HepG2 (cell line): ENCODE data around the gene GLB1L. TPM values are rescaled to one million over a fixed set of nuclear protein-coding genes. Genes with fewer than 3 reads are reported as not detected.

Source experiments
- ATAC-seq: fragments of 200-7000 bp; cut with Tn5 transposase; 3 replicates; pipeline ENCODE4 v1.9.1; 2020; ENCODE audit warnings: mild to moderate bottlenecking, moderate library complexity
- BruUV-seq: library from RNA; stranded (reverse); fragments of 400-500 nt; replicated peaks from 2 replicates; lab custom pipeline; 2021; lab: Mats Ljungman, UMichigan
- CTCF ChIA-PET: fragments of 300-600 bp; formaldehyde crosslinking; extraction: SDS; loops from one replicate; lab custom pipeline; 2021; ENCODE audit warnings: low total read pairs, inconsistent platforms, low intra/inter-chr PET ratio; lab: Yijun Ruan, JAX
- POLR2A ChIA-PET: fragments of 350-600 bp; sonication (Branson Sonifier 250); formaldehyde crosslinking; loops from one replicate; lab custom pipeline; 2020; ENCODE audit warnings: antibody characterized with exemption, inconsistent platforms; lab: Yijun Ruan, JAX
- DNase-seq: peaks from one replicate; pipeline ENCODE4 v3.0.0-alpha.2; 2015; ENCODE audit warnings: low spot score
- FAIRE-seq: peaks from 3 replicates; lab custom pipeline; 2011; peaks lifted over from hg19 to GRCh38; lab: Jason Lieb, UNC
- H2AFZ ChIP-seq: one replicate; pipeline ENCODE4 v1.6.1; 2011; ENCODE audit warnings: low read length, inconsistent platforms
- H3K27ac ChIP-seq: fragments of 300-600 bp; 3 replicates; pipeline ENCODE4 v1.8.0; 2011; ENCODE audit warnings: mixed run types, mild to moderate bottlenecking, mixed read lengths, low read length, inconsistent platforms; ENCODE audit not compliant: insufficient read depth; ENCODE audit errors: extremely low read length
- H3K27me3 ChIP-seq, 2 experiments: fragments of 200-600 bp in 1 of 2; 2 replicates in 1 of 2; 3 replicates in 1 of 2; pipeline versions ENCODE4 v1.6.0 to v1.8.0; 2011; ENCODE audit warnings: low read length in 2 of 2, mild to moderate bottlenecking in 2 of 2, moderate library complexity in 2 of 2, inconsistent platforms in 1 of 2; ENCODE audit not compliant: insufficient read depth in 2 of 2, control insufficient read depth in 1 of 2
- H3K36me3 ChIP-seq, 2 experiments: fragments of 200-600 bp in 1 of 2; replicated peaks in 1 of 2; 2 replicates in 1 of 2; 3 replicates in 1 of 2; pipeline versions ENCODE4 v1.5.1 to v1.8.0; 2011; ENCODE audit warnings: low read length in 2 of 2, inconsistent platforms in 1 of 2; ENCODE audit not compliant: insufficient read depth in 2 of 2, control insufficient read depth in 1 of 2
- H3K4me1 ChIP-seq: 2 replicates; pipeline ENCODE4 v1.5.1; 2012; ENCODE audit warnings: low read length, inconsistent platforms; ENCODE audit not compliant: insufficient read depth
- H3K4me2 ChIP-seq: 2 replicates; pipeline ENCODE4 v1.6.0; 2011; ENCODE audit warnings: low read depth, low read length, inconsistent platforms
- H3K4me3 ChIP-seq, 3 experiments: fragments of 200-600 bp in 1 of 3; sonication (generic), shearing (Covaris generic) in 1 of 3; replicated peaks in 1 of 3; 2 replicates each; pipeline ENCODE4 v1.5.1; 2011 to 2016; ENCODE audit warnings: low read length in 3 of 3, inconsistent platforms in 2 of 3, low read depth in 2 of 3, mild to moderate bottlenecking in 2 of 3, control low read depth in 1 of 3, mixed read lengths in 1 of 3; ENCODE audit not compliant: insufficient read depth in 1 of 3
- H3K79me2 ChIP-seq: one replicate; pipeline ENCODE4 v1.6.1; 2011; ENCODE audit warnings: low read length, inconsistent platforms; ENCODE audit not compliant: insufficient read depth
- H3K9ac ChIP-seq: 2 replicates; pipeline ENCODE4 v1.6.0; 2011; ENCODE audit warnings: mild to moderate bottlenecking, low read depth, low read length, inconsistent platforms; ENCODE audit not compliant: insufficient read depth
- H3K9me3 ChIP-seq: 2 replicates; pipeline ENCODE4 v1.5.1; 2012; ENCODE audit warnings: mild to moderate bottlenecking, low read length
- H4K20me1 ChIP-seq: 2 replicates; pipeline ENCODE4 v1.6.0; 2011; ENCODE audit warnings: inconsistent platforms, mild to moderate bottlenecking, low read length, moderate library complexity; ENCODE audit not compliant: insufficient read depth
- HNRNPL ChIP-seq: fragments of 200-400 bp; formaldehyde crosslinking; IDR thresholded peaks from 2 replicates; pipeline ENCODE4 v1.6.1; 2017; ENCODE audit warnings: mild to moderate bottlenecking, low read depth, low read length
- REPIN1 ChIP-seq: sonication (generic); formaldehyde crosslinking; IDR thresholded peaks from 2 replicates; pipeline ENCODE4 v1.8.0; 2022; ENCODE audit warnings: missing genetic modification reagents, low read depth, mild to moderate bottlenecking, borderline replicate concordance
- SMARCC2 ChIP-seq: fragments of 450-650 bp; IDR thresholded peaks from 2 replicates; pipeline ENCODE4 v1.6.1; 2017; ENCODE audit warnings: antibody characterized with exemption, mild to moderate bottlenecking
- ZFP91 ChIP-seq: sonication (generic); formaldehyde crosslinking; IDR thresholded peaks from 2 replicates; pipeline ENCODE4 v1.9.0; 2022; ENCODE audit warnings: missing genetic modification reagents, mild to moderate bottlenecking, borderline replicate concordance
- ZNF260 ChIP-seq: sonication (generic); formaldehyde crosslinking; IDR thresholded peaks from 2 replicates; pipeline ENCODE4 v1.4.0; 2020; ENCODE audit warnings: missing genetic modification reagents, low read depth, mild to moderate bottlenecking, borderline replicate concordance
- ZNF432 ChIP-seq: sonication (generic); formaldehyde crosslinking; IDR thresholded peaks from 2 replicates; pipeline ENCODE4 v1.5.0; 2020; ENCODE audit warnings: missing genetic modification reagents, mild to moderate bottlenecking, borderline replicate concordance
- ZNF629 ChIP-seq: sonication (generic); formaldehyde crosslinking; conservative IDR thresholded peaks from 2 replicates; pipeline ENCODE4 v1.5.0; 2020; ENCODE audit warnings: missing genetic modification reagents
- WGBS: methylation state at CpG from one replicate; pipeline ENCODE4 v1.1.6; 2017; ENCODE audit warnings: low lambda C conversion rate; 5-methylcytosine and 5-hydroxymethylcytosine counted together
- in situ Hi-C: cut with HindIII; loops from 2 replicates; pipeline ENCODE4 v1.10.0; 2017; ENCODE audit warnings: low pct_unique_long_range_greater_than_20kb; ENCODE audit not compliant: extremely low pct_ligation_motif_present
- intact Hi-C: fragments of 100-400 bp; cut with micrococcal nuclease; formaldehyde crosslinking; loops from one replicate; pipeline ENCODE4 v1.10.0; 2022; ENCODE audit not compliant: unreplicated experiment
- polyA plus RNA-seq, 8 experiments: library from polyadenylated mRNA; depleted of rRNA in 3 of 8; stranded (reverse) in 7 of 8; unstranded in 1 of 8; fragments of >200 nt; fragmentation: Illumina TruSeq in 4 of 8; extraction: Trizol in 4 of 8; gene quantifications; 2 replicates each; pipeline versions ENCODE4 v1.2.1 to v1.2.3, GENCODE V29; 2011 to 2016; ENCODE audit warnings: low read depth in 4 of 8, missing spikeins in 1 of 8, mixed read lengths in 1 of 8; ENCODE audit not compliant: insufficient read depth in 1 of 8
- total RNA-seq, 5 experiments: library from RNA; depleted of rRNA; stranded (reverse); fragments of >200 nt; fragmentation: Illumina TruSeq; extraction: Trizol; gene quantifications; 2 replicates each; pipeline ENCODE4 v1.2.3, GENCODE V29; 2016; ENCODE audit warnings: low read depth in 1 of 5
- TF ChIP-seq, protein P1 (sequence below): sonication (generic); formaldehyde crosslinking; IDR thresholded peaks from one replicate; pipeline ENCODE4 v1.5.1; 2020; ENCODE audit warnings: mild to moderate bottlenecking, missing genetic modification reagents; ENCODE audit errors: not compliant biosample characterization

Gene GLB1L
- total and polyA plus RNA-seq, 2 of the 13 experiments (the other 11 are each of a cell fraction or from before 2014, with no cell fraction given) = 6.8 to 7.3 TPM

DNA sequence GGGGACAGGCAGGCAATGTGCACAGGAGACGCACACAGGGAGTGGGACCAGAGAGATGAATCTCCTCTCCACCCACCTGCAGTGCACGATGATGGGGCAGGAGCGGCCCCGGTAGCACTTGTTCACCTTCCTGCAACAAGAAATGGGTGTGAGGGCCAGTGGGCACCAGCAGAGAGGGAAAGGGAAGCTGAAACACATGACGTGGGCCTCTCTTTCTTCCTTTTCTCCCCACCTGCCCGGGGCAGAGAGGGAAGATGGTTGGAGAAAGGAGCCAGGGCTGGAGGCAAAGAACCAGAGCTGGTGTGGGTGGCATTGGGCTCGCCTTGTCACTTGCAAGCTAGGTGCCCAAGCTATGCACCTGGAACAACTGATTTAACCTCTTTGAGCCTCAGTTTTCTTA is 46.1 kb upstream of the GLB1L start:
- H3K4me2 ChIP-seq = no peak overlapping the region
- H3K36me3 ChIP-seq = no peaks in the 10 kb centered on the region
- ATAC-seq (no peak), DNase-seq (no peak), FAIRE-seq (no peak)
- CTCF ChIA-PET = no interaction called here
- H4K20me1 ChIP-seq = no peaks in the 10 kb centered on the region
- WGBS = 11% methylated on average over 7 of the region's 7 CpGs
- H3K9me3 ChIP-seq = no peaks in the 10 kb centered on the region
- no peak overlapping the region for H3K9ac ChIP-seq
- POLR2A ChIA-PET = interaction anchor here (0.8 to 1.5 kb wide), 2 partner anchors 10 to 12 kb away, joined by 3 to 4 read pairs; partner anchors contain the start of gene DNAJB2
- peaks cover 3 to 56% of the 10 kb centered on the region in 2 experiments; a peak in 4 of 5 replicates for H3K27me3 ChIP-seq
- no peak overlapping the region for H3K4me3 ChIP-seq
- H3K27ac ChIP-seq = no peak overlapping the region
- intact Hi-C loops = loop anchor here (10.0 kb wide), 1 partner anchor 243 kb away; no protein-coding TSS in a partner anchor
- no peak for TF ChIP-seq REPIN1 (CRISPR knock-in tag)
- TF ChIP-seq ZNF629 (CRISPR knock-in tag) = 0 out of 2 replicates have a peak, but pooled peaks have one; percentile 12
- TF ChIP-seq ZFP91 (CRISPR knock-in tag) = no peak
- no peak for TF ChIP-seq ZNF432 (CRISPR knock-in tag)
- TF ChIP-seq, protein P1, sequence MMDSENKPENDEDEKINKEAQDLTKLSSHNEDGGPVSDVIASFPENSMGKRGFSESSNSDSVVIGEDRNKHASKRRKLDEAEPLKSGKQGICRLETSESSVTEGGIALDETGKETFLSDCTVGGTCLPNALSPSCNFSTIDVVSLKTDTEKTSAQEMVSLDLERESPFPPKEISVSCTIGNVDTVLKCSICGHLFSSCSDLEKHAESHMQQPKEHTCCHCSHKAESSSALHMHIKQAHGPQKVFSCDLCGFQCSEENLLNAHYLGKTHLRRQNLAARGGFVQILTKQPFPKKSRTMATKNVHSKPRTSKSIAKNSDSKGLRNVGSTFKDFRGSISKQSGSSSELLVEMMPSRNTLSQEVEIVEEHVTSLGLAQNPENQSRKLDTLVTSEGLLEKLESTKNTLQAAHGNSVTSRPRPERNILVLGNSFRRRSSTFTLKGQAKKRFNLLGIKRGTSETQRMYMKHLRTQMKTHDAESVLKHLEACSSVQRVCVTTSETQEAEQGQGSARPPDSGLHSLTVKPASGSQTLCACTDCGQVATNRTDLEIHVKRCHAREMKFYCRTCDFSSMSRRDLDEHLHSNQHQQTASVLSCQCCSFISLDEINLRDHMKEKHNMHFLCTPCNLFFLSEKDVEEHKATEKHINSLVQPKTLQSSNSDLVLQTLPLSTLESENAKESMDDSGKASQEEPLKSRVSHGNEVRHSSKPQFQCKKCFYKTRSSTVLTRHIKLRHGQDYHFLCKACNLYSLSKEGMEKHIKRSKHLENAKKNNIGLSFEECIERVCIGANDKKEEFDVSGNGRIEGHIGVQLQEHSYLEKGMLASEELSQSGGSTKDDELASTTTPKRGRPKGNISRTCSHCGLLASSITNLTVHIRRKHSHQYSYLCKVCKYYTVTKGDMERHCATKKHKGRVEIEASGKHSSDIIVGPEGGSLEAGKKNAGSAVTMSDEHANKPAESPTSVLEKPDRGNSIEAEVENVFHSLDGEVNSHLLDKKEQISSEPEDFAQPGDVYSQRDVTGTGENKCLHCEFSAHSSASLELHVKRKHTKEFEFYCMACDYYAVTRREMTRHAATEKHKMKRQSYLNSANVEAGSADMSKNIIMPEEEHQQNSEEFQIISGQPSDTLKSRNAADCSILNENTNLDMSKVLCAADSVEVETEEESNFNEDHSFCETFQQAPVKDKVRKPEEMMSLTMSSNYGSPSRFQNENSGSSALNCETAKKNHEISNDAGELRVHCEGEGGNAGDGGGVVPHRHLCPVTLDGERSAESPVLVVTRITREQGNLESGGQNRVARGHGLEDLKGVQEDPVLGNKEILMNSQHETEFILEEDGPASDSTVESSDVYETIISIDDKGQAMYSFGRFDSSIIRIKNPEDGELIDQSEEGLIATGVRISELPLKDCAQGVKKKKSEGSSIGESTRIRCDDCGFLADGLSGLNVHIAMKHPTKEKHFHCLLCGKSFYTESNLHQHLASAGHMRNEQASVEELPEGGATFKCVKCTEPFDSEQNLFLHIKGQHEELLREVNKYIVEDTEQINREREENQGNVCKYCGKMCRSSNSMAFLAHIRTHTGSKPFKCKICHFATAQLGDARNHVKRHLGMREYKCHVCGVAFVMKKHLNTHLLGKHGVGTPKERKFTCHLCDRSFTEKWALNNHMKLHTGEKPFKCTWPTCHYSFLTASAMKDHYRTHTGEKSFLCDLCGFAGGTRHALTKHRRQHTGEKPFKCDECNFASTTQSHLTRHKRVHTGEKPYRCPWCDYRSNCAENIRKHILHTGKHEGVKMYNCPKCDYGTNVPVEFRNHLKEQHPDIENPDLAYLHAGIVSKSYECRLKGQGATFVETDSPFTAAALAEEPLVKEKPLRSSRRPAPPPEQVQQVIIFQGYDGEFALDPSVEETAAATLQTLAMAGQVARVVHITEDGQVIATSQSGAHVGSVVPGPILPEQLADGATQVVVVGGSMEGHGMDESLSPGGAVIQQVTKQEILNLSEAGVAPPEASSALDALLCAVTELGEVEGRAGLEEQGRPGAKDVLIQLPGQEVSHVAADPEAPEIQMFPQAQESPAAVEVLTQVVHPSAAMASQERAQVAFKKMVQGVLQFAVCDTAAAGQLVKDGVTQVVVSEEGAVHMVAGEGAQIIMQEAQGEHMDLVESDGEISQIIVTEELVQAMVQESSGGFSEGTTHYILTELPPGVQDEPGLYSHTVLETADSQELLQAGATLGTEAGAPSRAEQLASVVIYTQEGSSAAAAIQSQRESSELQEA (CRISPR knock-in tag) = no peak
- TF ChIP-seq HNRNPL = no peak
- no peak for TF ChIP-seq SMARCC2
- TF ChIP-seq ZNF260 (CRISPR knock-in tag) = no peak
- in situ Hi-C loops = no loop called here
- no peak overlapping the region for H2AFZ ChIP-seq
- BruUV-seq = no TSS peak
- peaks cover 35% of the 10 kb centered on the region for H3K4me1 ChIP-seq
- H3K79me2 ChIP-seq = no peaks in the 10 kb centered on the region
